A549 (cell line): Measurements from ENCODE around the gene MINDY1. TPM values are rescaled to one million over a fixed set of nuclear protein-coding genes. Genes with fewer than 3 reads are reported as not detected.
A peak's percentile ranks its signal among the peaks of the same experiment; 100 is the strongest.

Source experiments
- ATAC-seq, 2 experiments: fragments of 200-7000 bp in 1 of 2; fragments of >200 bp in 1 of 2; cut with Nextera tagmentation in 1 of 2; cut with Tn5 transposase in 1 of 2; 3 replicates each; pipeline versions ENCODE4 v1.8.0 to v1.9.1; 2018 to 2020; ENCODE audit warnings: mild to moderate bottlenecking in 1 of 2, moderate library complexity in 1 of 2
- CTCF ChIA-PET: fragments of 300-600 bp; sonication (Branson Sonifier 250); formaldehyde crosslinking; extraction: SDS; loops from one replicate; lab custom pipeline; 2021; ENCODE audit warnings: antibody characterized with exemption, inconsistent platforms; lab: Yijun Ruan, JAX
- POLR2A ChIA-PET: fragments of 350-600 bp; formaldehyde crosslinking; extraction: SDS; loops from one replicate; lab custom pipeline; 2021; ENCODE audit warnings: antibody characterized with exemption, inconsistent platforms; lab: Yijun Ruan, JAX
- DNase-seq, 2 experiments: peaks; one replicate each; pipeline versions ENCODE4 v3.0.0 to v3.0.0-alpha.2; 2011 to 2016; ENCODE audit warnings: low read depth in 1 of 2, low spot score in 1 of 2
- FAIRE-seq: peaks from 2 replicates; lab custom pipeline; 2011; peaks lifted over from hg19 to GRCh38; lab: Jason Lieb, UNC
- H3K27ac ChIP-seq, 2 experiments: fragments of >200 bp; sonication (Bioruptor Twin); formaldehyde crosslinking; 3 replicates each; pipeline ENCODE4 v1.5.1; 2016 to 2017
- H3K4me1 ChIP-seq: fragments of >200 bp; sonication (Bioruptor Twin); formaldehyde crosslinking; 3 replicates; pipeline ENCODE4 v1.6.1; 2016
- H3K4me2 ChIP-seq: fragments of >200 bp; sonication (Bioruptor Twin); formaldehyde crosslinking; 3 replicates; pipeline ENCODE4 v1.6.1; 2016
- H3K4me3 ChIP-seq: fragments of >200 bp; sonication (Bioruptor Twin); formaldehyde crosslinking; 3 replicates; pipeline ENCODE4 v1.5.1; 2016
- H3K9me3 ChIP-seq: fragments of >200 bp; sonication (Bioruptor Twin); formaldehyde crosslinking; 3 replicates; pipeline ENCODE4 v1.6.1; 2016
- CBX2 ChIP-seq: fragments of 200-600 bp; sonication (generic); IDR thresholded peaks from 2 replicates; pipeline ENCODE4 v1.6.1; 2016; ENCODE audit warnings: low read depth, mild to moderate bottlenecking, borderline replicate concordance
- CBX8 ChIP-seq: fragments of 200-600 bp; sonication (generic); IDR thresholded peaks from 2 replicates; pipeline ENCODE4 v1.6.1; 2016
- CEBPB ChIP-seq, 2 experiments: fragments of >200 bp in 1 of 2; sonication (Bioruptor Twin) in 1 of 2; formaldehyde crosslinking in 1 of 2; IDR thresholded peaks; 2 replicates each; pipeline ENCODE4 v1.6.1; 2012 to 2016
- FOSB ChIP-seq: fragments of 250-450 bp; sonication (Bioruptor Pico); IDR thresholded peaks from 2 replicates; pipeline ENCODE4 v1.5.0; 2020; ENCODE audit warnings: mild to moderate bottlenecking, moderate library complexity
- HEYL ChIP-seq: fragments of 250-450 bp; sonication (Bioruptor Pico); IDR thresholded peaks from 2 replicates; pipeline ENCODE4 v1.8.0; 2021; ENCODE audit warnings: mild to moderate bottlenecking, moderate library complexity
- HOXA7 ChIP-seq: fragments of 250-450 bp; sonication (Bioruptor Pico); IDR thresholded peaks from 2 replicates; pipeline ENCODE4 v1.5.0; 2020; ENCODE audit warnings: mild to moderate bottlenecking, moderate library complexity
- HOXB13 ChIP-seq: fragments of 250-450 bp; sonication (Bioruptor Pico); IDR thresholded peaks from 2 replicates; pipeline ENCODE4 v1.5.0; 2020; ENCODE audit warnings: low read depth, mild to moderate bottlenecking, moderate library complexity
- JUN ChIP-seq, 2 experiments: fragments of >200 bp; sonication (Bioruptor Twin); formaldehyde crosslinking; IDR thresholded peaks; 2 replicates in 1 of 2; 3 replicates in 1 of 2; pipeline ENCODE4 v1.6.1; 2016 to 2017
- KDM1A ChIP-seq: fragments of 200-600 bp; sonication (generic); IDR thresholded peaks from 2 replicates; pipeline ENCODE4 v1.6.1; 2016; ENCODE audit warnings: low read depth, mild to moderate bottlenecking
- KDM5A ChIP-seq: fragments of 200-600 bp; sonication (generic); IDR thresholded peaks from 2 replicates; pipeline ENCODE4 v1.6.1; 2016; ENCODE audit warnings: antibody characterized with exemption, mild to moderate bottlenecking
- NR3C1 ChIP-seq: fragments of >200 bp; sonication (Bioruptor Twin); formaldehyde crosslinking; IDR thresholded peaks from 3 replicates; pipeline ENCODE4 v1.6.1; 2017
- POLR2A ChIP-seq: IDR thresholded peaks from 2 replicates; pipeline ENCODE4 v1.6.1; 2012; ENCODE audit warnings: mild to moderate bottlenecking, low read length
- POLR2AphosphoS2 ChIP-seq: conservative IDR thresholded peaks from 2 replicates; pipeline ENCODE4 v1.6.1; 2012; ENCODE audit warnings: low read length, improper control_type of control experiment, inconsistent platforms
- SREBF2 ChIP-seq: fragments of 450-650 bp; IDR thresholded peaks from 2 replicates; pipeline ENCODE4 v1.6.1; 2014; ENCODE audit warnings: mild to moderate bottlenecking, moderate library complexity
- TFCP2L1 ChIP-seq: fragments of 250-450 bp; sonication (Bioruptor Pico); IDR thresholded peaks from 2 replicates; pipeline ENCODE4 v1.5.0; 2021; ENCODE audit warnings: mild to moderate bottlenecking
- ZNF302 ChIP-seq: fragments of 250-450 bp; sonication (Bioruptor Pico); IDR thresholded peaks from 2 replicates; pipeline ENCODE4 v1.9.0; 2021; ENCODE audit warnings: inconsistent platforms, mild to moderate bottlenecking, moderate library complexity
- ZSCAN20 ChIP-seq: fragments of 250-450 bp; sonication (Bioruptor Pico); IDR thresholded peaks from 2 replicates; pipeline ENCODE4 v1.8.0; 2022; ENCODE audit warnings: mild to moderate bottlenecking, moderate library complexity
- WGBS: methylation state at CpG from one replicate; pipeline ENCODE4 v1.1.6; 2017; ENCODE audit errors: missing lambda C conversion rate; 5-methylcytosine and 5-hydroxymethylcytosine counted together
- polyA plus RNA-seq, 4 experiments: library from polyadenylated mRNA; depleted of rRNA in 3 of 4; stranded (reverse); fragments of >200 nt; fragmentation: RNase III in 1 of 4; extraction: RNeasy Plus Mini Kit Qiagen cat#74134 plus additional on column Dnase treatment in 1 of 4; gene quantifications; 2 replicates in 3 of 4; 3 replicates in 1 of 4; pipeline ENCODE4 v1.2.3, GENCODE V29; 2011 to 2017
- TF ChIP-seq, protein P1 (sequence below): fragments of 250-450 bp; sonication (Bioruptor Pico); IDR thresholded peaks from 2 replicates; pipeline ENCODE4 v1.5.0; 2020; ENCODE audit warnings: low read depth, mild to moderate bottlenecking, moderate library complexity
- TF ChIP-seq, protein P2 (sequence below): IDR thresholded peaks from 2 replicates; pipeline ENCODE4 v1.6.1; 2012; ENCODE audit warnings: low read depth, borderline replicate concordance
- TF ChIP-seq, protein P3 (sequence below): IDR thresholded peaks from 2 replicates; pipeline ENCODE4 v1.6.1; 2012
- TF ChIP-seq, protein P4 (sequence below): IDR thresholded peaks from 2 replicates; pipeline ENCODE4 v1.6.1; 2012
- TF ChIP-seq, protein P5 (sequence below): fragments of >200 bp; sonication (Bioruptor Twin); formaldehyde crosslinking; IDR thresholded peaks from 2 replicates; pipeline ENCODE4 v1.6.1; 2016
- TF ChIP-seq, protein P6 (sequence below): fragments of 250-450 bp; sonication (Bioruptor Pico); IDR thresholded peaks from 2 replicates; pipeline ENCODE4 v1.5.0; 2021; ENCODE audit warnings: mild to moderate bottlenecking, moderate library complexity, borderline replicate concordance

Gene MINDY1
- polyA plus RNA-seq, 2 of the 4 experiments (the other 2 are of a cell fraction), result 4.8 to 5.2 TPM

DNA sequence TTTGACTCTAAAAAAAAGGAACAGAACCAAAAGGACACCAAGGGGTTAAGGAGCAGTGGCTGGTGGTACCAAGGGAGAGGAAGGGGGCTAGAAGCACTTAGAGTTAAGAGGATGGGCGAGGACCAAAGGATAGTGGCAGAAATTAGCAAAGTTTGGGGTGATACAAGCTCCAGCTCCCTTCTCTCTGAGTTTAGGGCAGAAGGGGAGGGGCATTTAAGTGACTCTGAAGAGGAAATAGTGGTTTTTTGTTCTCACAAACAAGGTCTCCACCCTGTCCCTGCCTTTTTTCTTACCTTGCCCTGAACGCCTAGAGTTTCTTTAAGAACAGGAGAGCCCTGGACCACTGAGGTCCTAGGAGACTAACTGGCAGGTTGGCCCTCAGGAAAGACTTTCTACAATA, 49.4 kb upstream of the MINDY1 start (continued):
- TF ChIP-seq, protein P1, sequence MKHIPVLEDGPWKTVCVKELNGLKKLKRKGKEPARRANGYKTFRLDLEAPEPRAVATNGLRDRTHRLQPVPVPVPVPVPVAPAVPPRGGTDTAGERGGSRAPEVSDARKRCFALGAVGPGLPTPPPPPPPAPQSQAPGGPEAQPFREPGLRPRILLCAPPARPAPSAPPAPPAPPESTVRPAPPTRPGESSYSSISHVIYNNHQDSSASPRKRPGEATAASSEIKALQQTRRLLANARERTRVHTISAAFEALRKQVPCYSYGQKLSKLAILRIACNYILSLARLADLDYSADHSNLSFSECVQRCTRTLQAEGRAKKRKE (CRISPR knock-in tag), result no peak
- TF ChIP-seq HEYL (CRISPR knock-in tag) (no peak), NR3C1 (no peak)
- TF ChIP-seq, all 56 proteins: peak for 0

DNA sequence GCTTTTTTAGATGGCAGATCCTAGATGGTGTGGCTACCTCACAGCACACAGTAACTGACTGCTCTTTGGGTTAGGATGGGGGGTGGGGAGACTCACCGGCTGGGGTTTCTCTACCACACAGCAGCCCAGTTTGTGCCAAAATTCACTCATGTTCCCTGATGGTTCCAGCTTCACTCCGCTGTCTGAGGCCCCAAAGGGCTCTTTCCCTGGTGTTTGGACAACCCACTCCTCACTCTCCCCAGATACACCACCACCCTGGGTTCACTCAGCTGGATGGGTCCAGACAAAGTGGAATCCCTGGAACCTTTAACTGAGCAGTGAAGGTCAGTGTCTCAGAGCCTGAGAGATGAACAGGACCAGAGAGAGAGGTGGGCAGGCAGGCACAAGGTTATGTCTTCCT, 48.9 kb upstream of the MINDY1 start:
- DNase-seq, result no peak
- Histone ChIP-seq H3K4me1 (peaks cover 29% of the 10 kb centered on the region), H3K9me3 (no peaks in the 10 kb centered on the region), H3K4me2 (no peak overlapping the region), H3K4me3 (no peak overlapping the region), H3K27ac (peak overlapping the region in 1 of 2 experiments; percentile 18; a peak in 1 of 6 replicates)
- TF ChIP-seq POLR2A (no peak), HEYL (CRISPR knock-in tag) (no peak), HOXA7 (CRISPR knock-in tag) (no peak)
- TF ChIP-seq, protein P2, sequence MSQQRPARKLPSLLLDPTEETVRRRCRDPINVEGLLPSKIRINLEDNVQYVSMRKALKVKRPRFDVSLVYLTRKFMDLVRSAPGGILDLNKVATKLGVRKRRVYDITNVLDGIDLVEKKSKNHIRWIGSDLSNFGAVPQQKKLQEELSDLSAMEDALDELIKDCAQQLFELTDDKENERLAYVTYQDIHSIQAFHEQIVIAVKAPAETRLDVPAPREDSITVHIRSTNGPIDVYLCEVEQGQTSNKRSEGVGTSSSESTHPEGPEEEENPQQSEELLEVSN, result no peak
- TF ChIP-seq, protein P3, sequence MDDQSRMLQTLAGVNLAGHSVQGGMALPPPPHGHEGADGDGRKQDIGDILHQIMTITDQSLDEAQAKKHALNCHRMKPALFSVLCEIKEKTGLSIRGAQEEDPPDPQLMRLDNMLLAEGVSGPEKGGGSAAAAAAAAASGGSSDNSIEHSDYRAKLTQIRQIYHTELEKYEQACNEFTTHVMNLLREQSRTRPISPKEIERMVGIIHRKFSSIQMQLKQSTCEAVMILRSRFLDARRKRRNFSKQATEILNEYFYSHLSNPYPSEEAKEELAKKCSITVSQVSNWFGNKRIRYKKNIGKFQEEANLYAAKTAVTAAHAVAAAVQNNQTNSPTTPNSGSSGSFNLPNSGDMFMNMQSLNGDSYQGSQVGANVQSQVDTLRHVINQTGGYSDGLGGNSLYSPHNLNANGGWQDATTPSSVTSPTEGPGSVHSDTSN, result no peak
- WGBS, result 94% methylated on average over 1 of the region's 2 CpGs
- POLR2A ChIA-PET, result no interaction called here
- no peak for FAIRE-seq
- CTCF ChIA-PET, result interaction anchor here (1.2 to 2.3 kb wide), 5 partner anchors 8 to 54 kb away, joined by 3 to 7 read pairs (median 3); partner anchors contain the start of genes C1orf56 and GABPB2
- ATAC-seq, result no peak

DNA sequence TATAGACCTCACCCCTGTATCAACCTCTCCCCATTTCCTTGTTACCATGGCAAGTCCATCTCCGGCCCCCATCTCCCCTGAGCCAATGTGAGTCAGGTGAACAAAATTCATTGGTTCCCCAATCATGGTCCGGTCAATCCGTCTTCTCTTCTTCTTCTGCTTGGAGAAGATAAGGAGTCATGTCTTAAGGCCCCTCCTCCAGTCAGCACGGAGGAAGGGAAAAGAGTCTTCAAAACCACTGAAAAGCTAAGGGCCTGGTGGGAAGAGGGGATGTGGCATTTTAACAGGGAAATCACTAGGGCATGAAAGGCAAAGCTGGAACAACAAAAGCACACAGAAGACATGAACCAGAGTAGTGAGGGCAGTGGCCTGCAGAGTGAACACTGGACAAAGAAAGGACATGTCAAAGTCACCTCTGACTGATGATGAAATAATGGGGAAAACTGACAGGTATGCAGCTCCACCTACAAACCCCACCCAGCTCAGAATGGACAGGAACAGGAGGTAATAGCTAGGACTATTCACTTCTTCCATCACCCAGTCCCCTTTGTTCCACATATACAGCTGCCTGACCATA, 48.4 kb upstream of the MINDY1 start:
- CTCF ChIA-PET, result interaction anchor here (1.2 to 2.3 kb wide), 5 partner anchors 8 to 54 kb away, joined by 3 to 7 read pairs (median 3); partner anchors contain the start of genes C1orf56 and GABPB2
- POLR2A ChIA-PET, result no interaction called here
- Histone ChIP-seq H3K9me3 (no peaks in the 10 kb centered on the region), H3K27ac (no peak overlapping the region), H3K4me1 (peaks cover 31% of the 10 kb centered on the region)
- FAIRE-seq, result no peak
- TF ChIP-seq ZNF302 (CRISPR knock-in tag) (no peak), CBX8 (no peak), KDM5A (no peak), CBX2 (no peak), FOSB (CRISPR knock-in tag) (no peak), POLR2AphosphoS2 (no peak), JUN (IDR thresholded peaks at IDR 0.05) (no peak), TFCP2L1 (CRISPR knock-in tag) (no peak), CEBPB (IDR thresholded peaks at IDR 0.05) (no peak), SREBF2 (no peak), KDM1A (no peak), POLR2A (no peak), HOXB13 (no peak), ZSCAN20 (CRISPR knock-in tag) (no peak)
- TF ChIP-seq, protein P4, sequence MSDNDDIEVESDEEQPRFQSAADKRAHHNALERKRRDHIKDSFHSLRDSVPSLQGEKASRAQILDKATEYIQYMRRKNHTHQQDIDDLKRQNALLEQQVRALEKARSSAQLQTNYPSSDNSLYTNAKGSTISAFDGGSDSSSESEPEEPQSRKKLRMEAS, result no peak
- TF ChIP-seq, protein P5, sequence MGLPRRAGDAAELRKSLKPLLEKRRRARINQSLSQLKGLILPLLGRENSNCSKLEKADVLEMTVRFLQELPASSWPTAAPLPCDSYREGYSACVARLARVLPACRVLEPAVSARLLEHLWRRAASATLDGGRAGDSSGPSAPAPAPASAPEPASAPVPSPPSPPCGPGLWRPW, result no peak
- TF ChIP-seq, protein P3, result no peak
- TF ChIP-seq, protein P6, sequence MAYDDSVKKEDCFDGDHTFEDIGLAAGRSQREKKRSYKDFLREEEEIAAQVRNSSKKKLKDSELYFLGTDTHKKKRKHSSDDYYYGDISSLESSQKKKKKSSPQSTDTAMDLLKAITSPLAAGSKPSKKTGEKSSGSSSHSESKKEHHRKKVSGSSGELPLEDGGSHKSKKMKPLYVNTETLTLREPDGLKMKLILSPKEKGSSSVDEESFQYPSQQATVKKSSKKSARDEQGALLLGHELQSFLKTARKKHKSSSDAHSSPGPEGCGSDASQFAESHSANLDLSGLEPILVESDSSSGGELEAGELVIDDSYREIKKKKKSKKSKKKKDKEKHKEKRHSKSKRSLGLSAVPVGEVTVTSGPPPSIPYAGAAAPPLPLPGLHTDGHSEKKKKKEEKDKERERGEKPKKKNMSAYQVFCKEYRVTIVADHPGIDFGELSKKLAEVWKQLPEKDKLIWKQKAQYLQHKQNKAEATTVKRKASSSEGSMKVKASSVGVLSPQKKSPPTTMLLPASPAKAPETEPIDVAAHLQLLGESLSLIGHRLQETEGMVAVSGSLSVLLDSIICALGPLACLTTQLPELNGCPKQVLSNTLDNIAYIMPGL (CRISPR knock-in tag), result no peak
- TF ChIP-seq, all 56 proteins: peak for 0
- no peak for DNase-seq
- no peak for ATAC-seq
- WGBS, result 95% methylated on average over 4 of the region's 4 CpGs
- no peak overlapping the region for H3K4me3 ChIP-seq
- no peak overlapping the region for H3K4me2 ChIP-seq
